MM.1S (cell line): ENCODE data around the gene DYNC1I2.

Experiments used
- DNase-seq: peaks from one replicate; pipeline ENCODE4 v3.0.0-alpha.2; 2015
- H2AFZ ChIP-seq: fragments of 300-600 bp; sonication (generic); 2 replicates; pipeline ENCODE4 v1.6.0; 2016; ENCODE audit warnings: antibody characterized with exemption, low read length
- H3F3A ChIP-seq: fragments of 300-600 bp; sonication (generic); 2 replicates; pipeline ENCODE4 v1.6.1; 2016; ENCODE audit warnings: mild to moderate bottlenecking, antibody characterized with exemption, low read length, moderate library complexity, mixed read lengths; ENCODE audit not compliant: insufficient read depth
- H3K27ac ChIP-seq: fragments of 300-600 bp; sonication (generic); 2 replicates; pipeline ENCODE4 v1.5.1; 2016; ENCODE audit warnings: mild to moderate bottlenecking, low read length
- H3K27me3 ChIP-seq: fragments of 300-600 bp; sonication (generic); replicated peaks from 2 replicates; pipeline ENCODE4 v1.6.0; 2016; ENCODE audit warnings: low read length; ENCODE audit not compliant: insufficient read depth
- H3K36me3 ChIP-seq: fragments of 300-600 bp; sonication (generic); replicated peaks from 2 replicates; pipeline ENCODE4 v1.6.1; 2016; ENCODE audit warnings: mild to moderate bottlenecking, low read length, mixed read lengths; ENCODE audit not compliant: insufficient read depth
- H3K4me1 ChIP-seq: fragments of 300-600 bp; sonication (generic); 2 replicates; pipeline ENCODE4 v1.6.1; 2016; ENCODE audit warnings: low read length, mixed read lengths
- H3K4me2 ChIP-seq: fragments of 300-600 bp; sonication (generic); 2 replicates; pipeline ENCODE4 v1.6.0; 2016; ENCODE audit warnings: low read depth, low read length
- H3K4me3 ChIP-seq: fragments of 300-600 bp; sonication (generic); 2 replicates; pipeline ENCODE4 v1.5.1; 2016; ENCODE audit warnings: low read length, mixed read lengths
- H3K79me2 ChIP-seq: fragments of 300-600 bp; sonication (generic); 2 replicates; pipeline ENCODE4 v1.6.1; 2016; ENCODE audit warnings: mixed run types, low read length, mixed read lengths
- H3K9ac ChIP-seq: fragments of 300-600 bp; sonication (generic); 2 replicates; pipeline ENCODE4 v1.6.1; 2016; ENCODE audit warnings: low read length, mixed read lengths
- H3K9me2 ChIP-seq: fragments of 300-600 bp; sonication (generic); replicated peaks from 2 replicates; pipeline ENCODE4 v1.6.1; 2016; ENCODE audit warnings: mild to moderate bottlenecking, low read length, mixed read lengths; ENCODE audit not compliant: insufficient read depth
- H3K9me3 ChIP-seq: fragments of 300-600 bp; sonication (generic); replicated peaks from 2 replicates; pipeline ENCODE4 v1.6.1; 2016; ENCODE audit warnings: mild to moderate bottlenecking, low read length, mixed read lengths; ENCODE audit not compliant: insufficient read depth
- H4K20me1 ChIP-seq: fragments of 300-600 bp; sonication (generic); 2 replicates; pipeline ENCODE4 v1.6.1; 2016; ENCODE audit warnings: mild to moderate bottlenecking, low read length, moderate library complexity, mixed read lengths; ENCODE audit not compliant: insufficient read depth
- CTCF ChIP-seq: fragments of 300-600 bp; sonication (generic); IDR thresholded peaks from 2 replicates; pipeline ENCODE4 v1.5.1; 2016; ENCODE audit warnings: antibody characterized with exemption, low read length, mixed read lengths
- EZH2 ChIP-seq: fragments of 300-600 bp; sonication (generic); optimal IDR thresholded peaks from 2 replicates; pipeline ENCODE3; 2017; ENCODE audit warnings: low read depth, mild to moderate bottlenecking, antibody characterized with exemption, low read length, mixed read lengths
- EZH2phosphoT487 ChIP-seq: fragments of 300-600 bp; sonication (generic); IDR thresholded peaks from 2 replicates; pipeline ENCODE4 v1.6.1; 2018; ENCODE audit warnings: antibody characterized with exemption, low read length

The DYNC1I2 gene

GRCh38 chr2:171712051-171712450 lies 24.8 kb downstream of the DYNC1I2 start:
- Histone ChIP-seq H3K4me3 (no peak overlapping the region), H3K9ac (no peak overlapping the region), H3K27ac (no peak overlapping the region), H3K36me3 (no peaks in the 10 kb centered on the region; the same call in 1 of the 2 replicates), H3K4me1 (0 out of 2 replicates have a peak, but pooled peaks cover 6% of the 10 kb centered on the region), H3K27me3 (no peaks in the 10 kb centered on the region), H3F3A (no peaks in the 10 kb centered on the region), H3K4me2 (no peak overlapping the region), H4K20me1 (no peaks in the 10 kb centered on the region), H3K9me2 (no peaks in the 10 kb centered on the region), H2AFZ (no peak overlapping the region), H3K9me3 (no peaks in the 10 kb centered on the region), H3K79me2 (no peaks in the 10 kb centered on the region; the same call in 1 of the 2 replicates)
- TF ChIP-seq CTCF (no peak), EZH2 (no peak), EZH2phosphoT487 (no peak)
- DNase-seq = no peak

GRCh38 chr2:171718720-171719119 lies 31.5 kb downstream of the DYNC1I2 start:
- TF ChIP-seq EZH2phosphoT487 = no peak
- TF ChIP-seq CTCF = no peak
- TF ChIP-seq EZH2 = no peak
- no peaks in the 10 kb centered on the region for H3K79me2 ChIP-seq
- H3K36me3 ChIP-seq = no peaks in the 10 kb centered on the region
- DNase-seq = peak; percentile 78
- no peaks in the 10 kb centered on the region for H3K27me3 ChIP-seq
- no peaks in the 10 kb centered on the region for H3F3A ChIP-seq
- no peak overlapping the region for H3K27ac ChIP-seq
- peak overlapping the region; percentile 53 for H3K4me2 ChIP-seq
- H2AFZ ChIP-seq = no peak overlapping the region
- H3K9me3 ChIP-seq = no peaks in the 10 kb centered on the region
- peak overlapping the region; percentile 18; the same call in 1 of the 2 replicates for H3K4me3 ChIP-seq
- no peak overlapping the region for H3K9ac ChIP-seq
- H4K20me1 ChIP-seq = no peaks in the 10 kb centered on the region
- H3K9me2 ChIP-seq = no peaks in the 10 kb centered on the region
- H3K4me1 ChIP-seq = no peaks in the 10 kb centered on the region; the same call in 1 of the 2 replicates

- Histone ChIP-seq H4K20me1 (no peaks in the 10 kb centered on the region), H3K36me3 (no peaks in the 10 kb centered on the region), H3K27ac (no peak overlapping the region), H3K27me3 (no peaks in the 10 kb centered on the region), H3K4me2 (no peak overlapping the region), H3K79me2 (no peaks in the 10 kb centered on the region), H3K9ac (no peak overlapping the region), H3K4me3 (no peak overlapping the region), H3K9me2 (no peaks in the 10 kb centered on the region), H3K4me1 (no peaks in the 10 kb centered on the region; the same call in 1 of the 2 replicates), H3F3A (no peaks in the 10 kb centered on the region), H2AFZ (no peak overlapping the region), H3K9me3 (no peaks in the 10 kb centered on the region)
- TF ChIP-seq EZH2 = no peak
- TF ChIP-seq EZH2phosphoT487 = no peak
- TF ChIP-seq CTCF = no peak
- no peak for DNase-seq
Measured at GRCh38 chr2:171719660-171720059, 32.4 kb downstream of the DYNC1I2 start.
